ENCODE data around the gene HIC1. TPM values are rescaled to one million over a fixed set of nuclear protein-coding genes. Genes with fewer than 3 reads are reported as not detected.
A peak's percentile ranks its signal among the peaks of the same experiment; 100 is the strongest.

Gene HIC1
- polyA plus RNA-seq, 1 of the 3 experiments (the other 2 are of a cell fraction): 6.4 TPM

GRCh38 chr17:2083613-2084035, 28.7 kb downstream of the HIC1 start:
- peak overlapping the region in 1 of 2 experiments; percentile 89; a peak in 3 of 4 replicates for H3K27ac ChIP-seq (ENCODE audit: low read depth in 2 of 2, low read length in 1 of 2)
- no peak overlapping the region for H2AFZ ChIP-seq (ENCODE audit: low read depth)

GRCh38 chr17:2084036-2084765, 29.3 kb downstream of the HIC1 start:
- peak overlapping the region; percentile 6; the same call in 1 of the 2 replicates for H3K9ac ChIP-seq
- CTCF ChIA-PET: interaction anchor here (0.7 to 2.7 kb wide), 9 partner anchors 8 to 160 kb away, joined by 3 to 17 read pairs (median 3); partner anchors contain the start of gene HIC1
- peaks cover 9 to 10% of the 10 kb centered on the region in 2 experiments for H3K36me3 ChIP-seq (replicated peaks in 1 of 2; ENCODE audit: control insufficient read depth in 1 of 2, insufficient read depth in 2 of 2, low read length in 1 of 2)
- H3K27me3 ChIP-seq (ENCODE audit: insufficient read depth): no peaks in the 10 kb centered on the region
- TF ChIP-seq PBX3 (IDR thresholded peaks at IDR 0.05): peak; percentile 12; the same call in 1 of the 2 replicates
- TF ChIP-seq EP300 (IDR thresholded peaks at IDR 0.05; ENCODE audit: borderline replicate concordance in 1 of 2, low read depth in 1 of 2, low read length in 1 of 2): peak in 1 of 2 experiments; percentile 66; a peak in 1 of 4 replicates
- TF ChIP-seq MEF2A (IDR thresholded peaks at IDR 0.05; ENCODE audit: borderline replicate concordance, low read depth): no peak
- TF ChIP-seq RCOR1 (IDR thresholded peaks at IDR 0.05; ENCODE audit: low read length): peak; percentile 65; the same call in 1 of the 2 replicates
- peak; percentile 55; the same call in 1 of the 2 replicates for TF ChIP-seq GATA2 (CRISPR knock-in tag; IDR thresholded peaks at IDR 0.05)
- TF ChIP-seq POLR2AphosphoS5 (IDR thresholded peaks at IDR 0.05; ENCODE audit: low read depth, low read length): no peak
- no peak for TF ChIP-seq NRF1 (IDR thresholded peaks at IDR 0.05; ENCODE audit: low read depth, low read length)
- TF ChIP-seq MXI1 (IDR thresholded peaks at IDR 0.05; ENCODE audit: low read depth, low read length): 0 out of 2 replicates have a peak, but pooled peaks have one; percentile 5
- no peak for TF ChIP-seq JUND (IDR thresholded peaks at IDR 0.05)
- TF ChIP-seq TCF12 (IDR thresholded peaks at IDR 0.05): peak; percentile 49; the same call in 1 of the 2 replicates
- no peak for TF ChIP-seq FOXJ3 (CRISPR knock-in tag; IDR thresholded peaks at IDR 0.05)
- TF ChIP-seq EZH2phosphoT487 (IDR thresholded peaks at IDR 0.05; ENCODE audit: borderline replicate concordance, low read depth): no peak
- TF ChIP-seq NFIC (IDR thresholded peaks at IDR 0.05; ENCODE audit: borderline replicate concordance): 0 out of 2 replicates have a peak, but pooled peaks have one; percentile 6
- peak overlapping the region; percentile 41; the same call in 1 of the 2 replicates for H3K4me2 ChIP-seq
- H3K27ac ChIP-seq (ENCODE audit: low read depth in 2 of 2, low read length in 1 of 2): peak overlapping the region; percentile 57 to 89
- H2AFZ ChIP-seq (ENCODE audit: low read depth): no peak overlapping the region
- no peaks in the 10 kb centered on the region for H3K9me3 ChIP-seq
- 51% methylated on average over 8 of the region's 8 CpGs for WGBS (ENCODE audit: low lambda C conversion rate)
- no peaks in the 10 kb centered on the region for H4K20me1 ChIP-seq (ENCODE audit: insufficient read depth)
- no peaks in the 10 kb centered on the region for H3K9me2 ChIP-seq
- H3K4me1 ChIP-seq (ENCODE audit: control insufficient read depth in 1 of 2, insufficient read depth in 2 of 2, low read depth in 1 of 2, low read length in 1 of 2): peaks cover 24 to 81% of the 10 kb centered on the region in 2 experiments
- peak; percentile 61 for DNase-seq
- H3K4me3 ChIP-seq (ENCODE audit: low read depth in 2 of 2, low read length in 1 of 2): no peak overlapping the region
- peaks cover 12% of the 10 kb centered on the region for H3F3A ChIP-seq (replicated peaks; ENCODE audit: insufficient read depth)
- POLR2A ChIA-PET: interaction anchor here (0.8 kb wide), 1 partner anchor 16 kb away, joined by 3 read pairs; no protein-coding TSS in a partner anchor
- H3K79me2 ChIP-seq (ENCODE audit: insufficient read depth): peaks cover 6% of the 10 kb centered on the region; the same call in 1 of the 2 replicates

More at GRCh38 chr17:2083613-2084035, 28.7 kb downstream of the HIC1 start:
- no peak for DNase-seq
- ChIA-PET CTCF (interaction anchor here (0.7 to 2.7 kb wide), 11 partner anchors 9 to 175 kb away, joined by 3 to 18 read pairs (median 4); partner anchors contain the start of gene HIC1), POLR2A (no interaction called here)
- H3K4me1 ChIP-seq (ENCODE audit: control insufficient read depth in 1 of 2, insufficient read depth in 2 of 2, low read depth in 1 of 2, low read length in 1 of 2): peaks cover 18 to 75% of the 10 kb centered on the region in 2 experiments
- H4K20me1 ChIP-seq (ENCODE audit: insufficient read depth): no peaks in the 10 kb centered on the region
- no peak overlapping the region for H3K4me3 ChIP-seq (ENCODE audit: low read depth in 2 of 2, low read length in 1 of 2)
- H3K27me3 ChIP-seq (ENCODE audit: insufficient read depth): no peaks in the 10 kb centered on the region
- H3F3A ChIP-seq (replicated peaks; ENCODE audit: insufficient read depth): peaks cover 12% of the 10 kb centered on the region
- H3K9me2 ChIP-seq: no peaks in the 10 kb centered on the region
- peaks cover 6% of the 10 kb centered on the region; the same call in 1 of the 2 replicates for H3K79me2 ChIP-seq (ENCODE audit: insufficient read depth)
- 82% methylated on average over 6 of the region's 7 CpGs for WGBS (ENCODE audit: low lambda C conversion rate)
- H3K9ac ChIP-seq: no peak overlapping the region
- H3K9me3 ChIP-seq: no peaks in the 10 kb centered on the region
- no peak for TF ChIP-seq SIN3A (IDR thresholded peaks at IDR 0.05; ENCODE audit: borderline replicate concordance, low read depth, low read length)
- TF ChIP-seq ZBTB33 (IDR thresholded peaks at IDR 0.05; ENCODE audit: borderline replicate concordance, low read depth): no peak
- TF ChIP-seq FOSL2 (IDR thresholded peaks at IDR 0.05; ENCODE audit: borderline replicate concordance, low read depth): no peak
- TF ChIP-seq EZH2phosphoT487 (IDR thresholded peaks at IDR 0.05; ENCODE audit: borderline replicate concordance, low read depth): no peak
- TF ChIP-seq TEAD4 (IDR thresholded peaks at IDR 0.05; ENCODE audit: borderline replicate concordance, insufficient read depth): no peak
- no peak for TF ChIP-seq ELF1 (IDR thresholded peaks at IDR 0.05)
- no peak for TF ChIP-seq GATA2 (CRISPR knock-in tag; IDR thresholded peaks at IDR 0.05)
- TF ChIP-seq RAD21 (IDR thresholded peaks at IDR 0.05; ENCODE audit: low read length): no peak
- TF ChIP-seq FOXM1 (IDR thresholded peaks at IDR 0.05; ENCODE audit: low read depth): no peak
- TF ChIP-seq SMC3 (IDR thresholded peaks at IDR 0.05; ENCODE audit: low read depth, low read length): no peak
- TF ChIP-seq MEF2A (IDR thresholded peaks at IDR 0.05; ENCODE audit: borderline replicate concordance, low read depth): no peak
- TF ChIP-seq USF1 (IDR thresholded peaks at IDR 0.05; ENCODE audit: borderline replicate concordance, low read depth): no peak
- no peak for TF ChIP-seq GABPA (IDR thresholded peaks at IDR 0.05; ENCODE audit: low read depth)
- peaks cover 9 to 10% of the 10 kb centered on the region in 2 experiments for H3K36me3 ChIP-seq (replicated peaks in 1 of 2; ENCODE audit: control insufficient read depth in 1 of 2, insufficient read depth in 2 of 2, low read length in 1 of 2)
- H3K4me2 ChIP-seq: no peak overlapping the region; the same call in 1 of the 2 replicates

All from SK-N-SH (cell line).